ENCODE data around the gene DSCAM. TPM values are rescaled to one million over a fixed set of nuclear protein-coding genes. Genes with fewer than 3 reads are reported as not detected.

DSCAM gene
- total and polyA plus RNA-seq, 10 of the 15 experiments (the other 5 are each of a cell fraction or from before 2014, with no cell fraction given), result not detected

DNA sequence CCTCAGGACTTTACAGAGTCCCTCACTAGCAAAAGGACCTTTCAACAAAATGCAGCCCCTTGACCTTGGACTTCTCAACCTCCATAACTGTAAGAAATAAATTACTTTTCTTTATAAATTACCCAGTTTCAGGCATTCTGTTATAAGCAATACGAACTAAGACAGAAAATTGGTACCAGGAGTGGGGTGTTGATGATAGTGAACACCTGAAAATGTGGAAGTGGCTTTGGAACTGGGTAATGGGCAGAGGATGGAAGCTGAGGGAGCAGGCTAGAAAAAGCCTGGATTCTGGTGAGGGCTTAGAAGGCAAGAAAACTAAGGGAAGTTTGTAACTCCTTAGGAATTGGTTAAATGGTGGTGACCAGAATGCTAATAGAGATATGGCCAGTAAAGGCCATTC lies 46.8 kb downstream of the DSCAM start:
- in situ Hi-C loops (cut with MboI), result no loop called here
- Histone ChIP-seq H3K79me2 (ENCODE audit: control insufficient read depth, insufficient read depth, low read length) (no peaks in the 10 kb centered on the region), H3K4me2 (ENCODE audit: control insufficient read depth, insufficient read depth) (no peak overlapping the region), H3K4me1 (ENCODE audit: control insufficient read depth, insufficient read depth, low read length) (no peaks in the 10 kb centered on the region), H3K27ac (ENCODE audit: control insufficient read depth, insufficient read depth) (no peak overlapping the region), H3K9ac (ENCODE audit: control insufficient read depth, insufficient read depth, low read length) (no peak overlapping the region), H3K36me3 (ENCODE audit: control insufficient read depth in 2 of 2, insufficient read depth in 2 of 2, low read length in 1 of 2) (no peaks in the 10 kb centered on the region), H4K20me1 (ENCODE audit: control insufficient read depth, insufficient read depth) (no peaks in the 10 kb centered on the region), H3K4me3 (no peak overlapping the region), H3K27me3 (replicated peaks in 1 of 2; ENCODE audit: control insufficient read depth in 2 of 2, insufficient read depth in 2 of 2, low read length in 1 of 2) (no peaks in the 10 kb centered on the region), H2AFZ (ENCODE audit: control insufficient read depth, low read depth, low read length) (no peak overlapping the region), H3K9me3 (replicated peaks; ENCODE audit: control insufficient read depth, insufficient read depth, low read length) (no peaks in the 10 kb centered on the region; the same call in 2 of the 3 replicates)
- POLR2A ChIA-PET, result no interaction called here
- WGBS (ENCODE audit: insufficient coverage, insufficient replicate concordance, low lambda C conversion rate, missing lambda C conversion rate), result 0% methylated on average over 1 of the region's 1 CpG
- ATAC-seq, result no peak
- no peak for FAIRE-seq
- CTCF ChIA-PET, result no interaction called here
- no peak for TF ChIP-seq MLLT1 (IDR thresholded peaks at IDR 0.05)
- no peak for TF ChIP-seq SUZ12 (IDR thresholded peaks at IDR 0.05; ENCODE audit: unreplicated experiment)
- intact Hi-C loops (cut with micrococcal nuclease; ENCODE audit: unreplicated experiment), result no loop called here
- RAD21 ChIA-PET (ENCODE audit: unreplicated experiment), result no interaction called here
- SMC1A ChIA-PET (ENCODE audit: uncharacterized antibody, unreplicated experiment), result no interaction called here
- no peak for DNase-seq (ENCODE audit: low read depth, low spot score)
- BruUV-seq (replicated peaks), result no TSS peak

DNA sequence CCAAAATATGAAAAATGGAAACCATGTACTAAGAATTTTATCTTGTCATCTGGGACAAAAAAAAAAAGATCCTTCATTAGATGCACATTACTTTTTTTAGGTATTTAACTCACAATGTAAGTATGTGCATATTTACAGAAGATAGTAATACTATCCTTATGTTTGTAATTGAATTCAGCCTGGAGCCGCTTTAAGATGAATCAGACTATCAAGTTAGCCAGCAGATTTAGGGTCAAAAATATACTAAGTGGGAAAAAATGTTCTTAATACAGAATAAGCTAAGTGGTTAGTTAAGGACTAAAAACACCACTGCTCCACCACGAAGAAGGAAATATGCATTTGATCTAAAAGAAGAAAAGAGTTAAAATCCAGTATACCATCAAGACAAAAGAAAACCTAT lies 49.1 kb downstream of the DSCAM start:
- intact Hi-C loops (cut with micrococcal nuclease; ENCODE audit: unreplicated experiment), result no loop called here
- no peaks in the 10 kb centered on the region for H3K4me1 ChIP-seq (ENCODE audit: control insufficient read depth, insufficient read depth, low read length)
- CTCF ChIA-PET, result interaction anchor here (0.7 kb wide), 1 partner anchor 788 kb away, joined by 3 read pairs; no protein-coding TSS in a partner anchor
- no peaks in the 10 kb centered on the region for H4K20me1 ChIP-seq (ENCODE audit: control insufficient read depth, insufficient read depth)
- RAD21 ChIA-PET (ENCODE audit: unreplicated experiment), result no interaction called here
- H3K27ac ChIP-seq (ENCODE audit: control insufficient read depth, insufficient read depth), result no peak overlapping the region
- ATAC-seq (no peak), DNase-seq (ENCODE audit: low read depth, low spot score) (no peak), FAIRE-seq (no peak)
- no peaks in the 10 kb centered on the region for H3K36me3 ChIP-seq (ENCODE audit: control insufficient read depth in 2 of 2, insufficient read depth in 2 of 2, low read length in 1 of 2)
- H3K4me2 ChIP-seq (ENCODE audit: control insufficient read depth, insufficient read depth), result no peak overlapping the region
- H3K79me2 ChIP-seq (ENCODE audit: control insufficient read depth, insufficient read depth, low read length), result no peaks in the 10 kb centered on the region
- in situ Hi-C loops (cut with MboI), result no loop called here
- no peak overlapping the region for H2AFZ ChIP-seq (ENCODE audit: control insufficient read depth, low read depth, low read length)
- POLR2A ChIA-PET, result no interaction called here
- BruUV-seq (replicated peaks), result no TSS peak
- SMC1A ChIA-PET (ENCODE audit: uncharacterized antibody, unreplicated experiment), result no interaction called here
- no peaks in the 10 kb centered on the region for H3K27me3 ChIP-seq (replicated peaks in 1 of 2; ENCODE audit: control insufficient read depth in 2 of 2, insufficient read depth in 2 of 2, low read length in 1 of 2)
- H3K4me3 ChIP-seq, result no peak overlapping the region
- no peaks in the 10 kb centered on the region for H3K9me3 ChIP-seq (replicated peaks; ENCODE audit: control insufficient read depth, insufficient read depth, low read length)
- no peak overlapping the region for H3K9ac ChIP-seq (ENCODE audit: control insufficient read depth, insufficient read depth, low read length)
- WGBS (ENCODE audit: insufficient coverage, insufficient replicate concordance, low lambda C conversion rate, missing lambda C conversion rate), result 2% methylated on average over 2 of the region's 2 CpGs
- no peak for TF ChIP-seq NFYB (IDR thresholded peaks at IDR 0.05; ENCODE audit: insufficient read depth, low read depth, low read length)
- no peak for TF ChIP-seq CHD1 (IDR thresholded peaks at IDR 0.05; ENCODE audit: low read depth, low read length)
- no peak for TF ChIP-seq POU2F2 (IDR thresholded peaks at IDR 0.05; ENCODE audit: borderline replicate concordance, low read depth, low read length)
- no peak for TF ChIP-seq TCF12 (IDR thresholded peaks at IDR 0.05; ENCODE audit: low read depth, low read length)
- TF ChIP-seq SUPT20H (IDR thresholded peaks at IDR 0.05; ENCODE audit: borderline replicate concordance, control insufficient read depth, low read depth, low read length), result no peak
- TF ChIP-seq SP1 (IDR thresholded peaks at IDR 0.05; ENCODE audit: low read depth, low read length), result no peak
- no peak for TF ChIP-seq ZNF384 (IDR thresholded peaks at IDR 0.05; ENCODE audit: borderline replicate concordance, low read depth, low read length)
- TF ChIP-seq MLLT1 (IDR thresholded peaks at IDR 0.05), result no peak
- TF ChIP-seq, protein P1, sequence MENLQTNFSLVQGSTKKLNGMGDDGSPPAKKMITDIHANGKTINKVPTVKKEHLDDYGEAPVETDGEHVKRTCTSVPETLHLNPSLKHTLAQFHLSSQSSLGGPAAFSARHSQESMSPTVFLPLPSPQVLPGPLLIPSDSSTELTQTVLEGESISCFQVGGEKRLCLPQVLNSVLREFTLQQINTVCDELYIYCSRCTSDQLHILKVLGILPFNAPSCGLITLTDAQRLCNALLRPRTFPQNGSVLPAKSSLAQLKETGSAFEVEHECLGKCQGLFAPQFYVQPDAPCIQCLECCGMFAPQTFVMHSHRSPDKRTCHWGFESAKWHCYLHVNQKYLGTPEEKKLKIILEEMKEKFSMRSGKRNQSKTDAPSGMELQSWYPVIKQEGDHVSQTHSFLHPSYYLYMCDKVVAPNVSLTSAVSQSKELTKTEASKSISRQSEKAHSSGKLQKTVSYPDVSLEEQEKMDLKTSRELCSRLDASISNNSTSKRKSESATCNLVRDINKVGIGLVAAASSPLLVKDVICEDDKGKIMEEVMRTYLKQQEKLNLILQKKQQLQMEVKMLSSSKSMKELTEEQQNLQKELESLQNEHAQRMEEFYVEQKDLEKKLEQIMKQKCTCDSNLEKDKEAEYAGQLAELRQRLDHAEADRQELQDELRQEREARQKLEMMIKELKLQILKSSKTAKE (IDR thresholded peaks at IDR 0.05; ENCODE audit: low read depth, poor library complexity, severe bottlenecking), result no peak
- TF ChIP-seq POLR2A (IDR thresholded peaks at IDR 0.05; ENCODE audit: low read depth, low read length), result no peak
- no peak for TF ChIP-seq NFXL1 (IDR thresholded peaks at IDR 0.05; ENCODE audit: borderline replicate concordance)
- TF ChIP-seq CBX5 (IDR thresholded peaks at IDR 0.05; ENCODE audit: low read depth), result no peak
- TF ChIP-seq LARP7 (IDR thresholded peaks at IDR 0.05), result no peak

Measured in GM12878 (cell line).